Effector CD8-positive, alpha-beta T cell (primary cell): ENCODE results near the gene DYNLT1.
A peak's percentile ranks its signal among the peaks of the same experiment; 100 is the strongest.
"Not testable (repeated sequence)": the region's sequence is repeated elsewhere in the genome, so short reads cannot be mapped to it uniquely, and the experiment has no call there.

Experiments used
- DNase-seq: peaks from one replicate; lab custom pipeline; 2025; lab: John Stamatoyannopoulos, UW
- total RNA-seq, 4 experiments: gene quantifications; one replicate each; lab custom pipeline; 2026; lab: John Stamatoyannopoulos, UW

Gene DYNLT1
- 33.5 to 48.0 (median 39.2) reads per million in 4 experiments for total RNA-seq

GRCh38 chr6:158644231-158645063, at the start of gene DYNLT1:
TSS of gene DYNLT1 (minus strand) at chr6:158644743. CDS start at chr6:158644708, 35 bp downstream.
- peak; percentile 80 for DNase-seq

DNA sequence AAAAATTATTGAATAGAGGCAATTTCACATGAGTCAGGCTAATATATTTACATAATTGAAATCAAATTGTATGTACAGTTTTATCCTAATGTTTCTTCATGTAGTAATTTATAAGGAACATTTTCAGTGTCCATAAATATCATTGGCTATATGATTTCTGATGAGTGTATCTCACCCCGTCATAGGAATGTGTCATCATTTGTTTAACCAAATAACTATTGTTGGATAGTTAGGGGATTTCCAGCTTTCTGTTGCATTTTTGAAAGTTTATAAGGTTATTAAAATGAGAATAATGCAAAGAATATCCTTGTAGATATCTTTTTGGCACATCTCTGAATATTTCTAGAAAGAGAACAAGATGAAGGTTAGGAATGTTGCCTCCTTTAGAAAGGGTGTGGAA, 44.3 kb upstream of the DYNLT1 start:
- no peak for DNase-seq

GRCh38 chr6:158687506-158687905, 43.0 kb upstream of the DYNLT1 start:
- no peak for DNase-seq

DNA sequence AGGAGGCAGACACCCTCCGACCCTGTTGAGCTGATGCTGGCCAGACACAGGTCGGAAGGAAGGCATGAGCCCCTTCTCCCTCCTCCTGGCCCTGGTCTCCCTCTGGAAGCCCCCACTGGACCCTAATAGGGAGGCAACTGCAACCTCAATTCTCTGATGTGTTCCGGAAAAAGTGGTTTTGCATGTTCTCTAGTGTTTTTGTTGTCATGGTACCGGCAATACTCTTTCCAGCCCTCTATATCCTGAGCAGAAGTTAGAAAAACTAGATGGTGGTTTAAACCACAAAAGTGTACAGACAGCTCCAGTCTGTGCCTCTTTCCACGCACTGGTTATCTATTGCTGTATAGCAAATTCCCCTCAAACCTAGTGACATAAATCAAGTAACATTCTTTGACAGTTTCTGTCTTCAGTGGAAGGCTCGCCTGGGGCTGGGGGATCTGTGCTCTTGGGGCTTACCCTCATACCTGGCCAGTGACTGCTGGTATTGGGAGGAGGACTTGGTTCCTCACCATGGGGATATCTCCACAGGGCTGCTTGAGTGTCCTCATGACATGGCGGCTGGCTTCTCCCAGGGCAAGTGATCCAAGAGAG, 42.3 kb upstream of the DYNLT1 start:
- DNase-seq = no peak

GRCh38 chr6:158686311-158686710, 41.8 kb upstream of the DYNLT1 start:
- DNase-seq = no peak

DNA sequence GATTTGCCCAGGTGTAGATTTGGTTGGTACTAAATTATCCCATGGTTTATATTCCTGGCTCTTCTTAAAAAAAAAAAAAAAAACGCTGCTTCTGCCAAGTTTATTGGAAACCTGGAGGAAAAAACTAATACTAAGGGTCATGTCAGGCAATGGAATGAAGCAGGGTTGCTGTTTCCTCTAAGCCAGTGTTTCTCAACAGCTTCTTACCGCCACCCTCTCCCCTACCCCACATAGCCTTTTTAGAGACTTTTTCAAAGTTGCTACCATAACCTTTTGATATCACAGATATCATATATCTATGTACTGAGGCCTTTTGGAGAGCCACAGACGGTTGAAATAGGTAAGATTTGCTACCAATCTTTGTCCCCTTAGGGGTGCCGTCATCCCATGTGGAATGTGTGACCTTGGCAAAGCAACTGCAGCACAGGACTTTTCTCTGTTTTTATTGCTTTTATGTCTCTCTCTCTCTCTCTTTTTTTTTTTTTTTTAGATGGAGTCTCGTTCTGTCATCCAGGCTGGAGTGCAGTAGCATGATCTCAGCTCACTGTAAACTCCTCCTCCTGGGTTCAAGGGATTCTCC, 40.3 kb upstream of the DYNLT1 start:
- DNase-seq = no peak

DNA sequence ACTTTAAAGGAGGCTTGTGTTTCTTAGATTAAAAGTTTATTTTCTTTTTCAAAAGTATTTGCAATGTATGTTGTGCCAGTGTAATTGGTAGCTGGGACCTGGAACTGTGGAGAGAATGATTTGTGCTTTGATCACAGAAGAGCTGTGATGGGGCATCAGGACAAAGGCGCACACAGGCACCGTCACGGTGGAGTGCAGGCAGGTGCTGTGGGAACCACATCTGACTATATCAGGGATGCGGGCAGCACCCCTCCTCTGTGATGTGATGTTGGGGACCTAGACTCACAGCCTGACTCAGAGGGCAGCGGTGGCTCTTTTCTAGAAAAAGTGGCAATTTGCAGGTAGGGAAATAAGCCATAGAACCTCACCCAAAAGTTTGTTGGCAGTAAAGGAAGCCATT, 39.8 kb upstream of the DYNLT1 start:
- DNase-seq = no peak

DNA sequence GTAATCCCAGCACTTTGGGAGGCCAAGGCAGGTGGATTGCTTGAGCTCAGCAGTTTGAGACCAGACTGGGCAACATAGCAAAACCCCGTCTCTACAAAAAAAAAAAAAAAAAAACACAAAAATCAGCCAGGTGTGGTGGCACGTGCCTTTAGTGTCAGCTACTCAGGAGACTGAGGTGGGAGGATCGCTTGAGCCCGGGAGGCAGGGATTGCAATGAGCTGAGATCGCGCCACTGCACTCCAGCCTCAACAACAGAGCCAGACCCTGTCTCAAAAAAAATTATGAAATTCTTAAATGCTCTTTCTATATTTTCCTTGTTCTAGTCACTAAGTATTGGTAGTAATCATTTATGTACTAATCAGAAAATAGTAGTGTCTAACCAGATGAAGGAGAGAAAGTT, 35.9 kb upstream of the DYNLT1 start:
- DNase-seq = no peak

DNA sequence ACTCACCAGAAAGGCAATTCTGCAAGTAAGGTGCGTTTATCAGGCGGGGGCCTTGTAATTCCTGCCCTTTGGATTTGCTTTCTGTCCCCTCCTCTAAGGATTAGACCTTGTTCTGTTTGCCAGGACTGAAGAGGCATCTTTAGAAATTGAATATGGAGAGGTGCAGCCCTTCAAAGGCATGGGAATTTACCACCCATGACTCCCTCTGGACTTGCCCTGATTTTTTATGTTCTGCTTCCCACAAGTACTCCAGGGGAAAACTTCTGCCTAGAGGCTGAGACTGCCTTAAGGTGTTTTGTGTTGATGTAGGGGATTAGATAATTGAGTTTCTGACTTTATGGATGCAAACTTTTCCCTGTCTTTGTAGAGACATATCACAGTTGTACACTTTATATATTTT, 35.5 kb upstream of the DYNLT1 start:
- DNase-seq = no peak

GRCh38 chr6:158677906-158678578, 33.5 kb upstream of the DYNLT1 start:
- DNase-seq = no peak

GRCh38 chr6:158677094-158677493, 32.6 kb upstream of the DYNLT1 start:
- not testable (repeated sequence) for DNase-seq

DNA sequence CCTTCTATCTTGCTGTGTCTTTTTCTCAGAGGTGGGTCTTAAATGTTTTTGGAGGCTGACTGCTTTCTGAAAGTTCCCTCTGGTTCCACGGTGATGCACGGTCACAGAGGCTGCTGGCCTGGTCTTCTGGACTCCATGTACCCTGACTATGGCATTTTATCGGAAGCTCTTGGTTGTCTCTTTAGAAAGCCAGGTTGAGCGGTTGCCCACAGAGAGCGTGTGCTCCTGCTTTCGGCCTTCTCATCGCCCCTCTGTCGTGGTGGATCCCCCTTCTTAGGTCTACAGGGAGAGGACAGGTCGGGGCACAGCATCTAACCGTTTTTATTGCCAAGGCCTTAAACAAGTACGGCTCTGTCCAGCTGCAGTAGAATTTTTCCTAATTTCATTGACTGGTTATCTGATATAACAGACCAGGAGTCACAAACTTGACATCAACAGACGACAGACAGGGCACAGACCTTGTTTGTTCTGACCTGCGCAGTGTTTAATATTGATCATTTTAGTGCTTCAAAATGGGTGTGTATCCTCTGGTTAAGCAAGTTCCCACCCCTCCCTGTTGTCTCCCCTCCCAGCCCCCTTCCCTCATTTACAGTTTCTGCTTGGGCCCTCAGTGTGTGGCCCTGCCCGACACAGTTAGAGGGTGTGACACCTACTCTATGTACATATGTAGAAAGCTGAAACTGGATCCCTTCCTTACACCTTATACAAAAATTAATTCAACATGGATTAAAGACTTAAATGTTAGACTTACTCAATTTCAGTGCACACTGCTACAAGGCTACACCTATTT, 30.0 kb upstream of the DYNLT1 start:
- DNase-seq = no peak

GRCh38 chr6:158672726-158673125, 28.2 kb upstream of the DYNLT1 start:
- DNase-seq = no peak

GRCh38 chr6:158672119-158672518, 27.6 kb upstream of the DYNLT1 start:
- not testable (repeated sequence) for DNase-seq

DNA sequence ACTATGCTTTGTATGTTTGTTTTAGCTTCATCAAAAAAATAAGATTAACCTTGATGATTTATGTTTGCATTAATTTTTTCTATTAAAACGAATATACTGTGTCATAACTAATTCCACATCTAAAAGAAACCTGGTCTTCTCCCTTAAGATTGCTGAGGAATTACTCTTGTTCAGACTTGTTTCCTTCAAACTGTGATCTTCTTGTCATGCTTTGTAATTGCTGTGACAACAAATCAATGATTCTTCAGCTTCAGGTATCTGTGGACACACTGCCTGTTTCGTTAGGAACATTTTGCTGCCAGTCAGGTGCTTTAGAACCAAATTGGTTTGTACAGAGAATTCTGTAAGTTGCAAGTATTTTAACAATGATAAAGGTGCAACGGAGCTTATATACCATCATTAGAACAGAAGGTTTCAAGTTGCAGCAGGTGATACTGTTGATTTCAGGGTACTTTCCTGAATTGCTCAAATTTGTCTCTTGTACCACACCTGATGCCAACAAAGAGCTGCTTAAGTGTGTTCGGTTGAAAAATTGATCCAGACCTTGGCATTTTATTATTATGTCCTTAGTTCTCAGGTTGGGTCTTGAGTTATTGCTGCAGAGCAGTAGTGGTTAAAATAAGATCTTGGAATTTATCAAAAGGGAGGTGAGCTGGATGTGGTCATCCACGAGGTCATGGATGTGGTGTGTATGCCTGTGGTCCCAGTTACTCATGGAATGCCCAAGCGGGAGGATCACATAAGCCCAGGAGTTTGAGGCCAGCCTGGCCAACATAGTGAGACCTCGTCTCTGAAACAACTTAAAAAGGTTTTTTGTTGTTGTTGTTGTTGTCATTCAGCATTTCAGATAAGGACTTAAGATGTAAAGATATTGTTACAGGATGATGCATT, 24.8 kb upstream of the DYNLT1 start:
- no peak for DNase-seq

DNA sequence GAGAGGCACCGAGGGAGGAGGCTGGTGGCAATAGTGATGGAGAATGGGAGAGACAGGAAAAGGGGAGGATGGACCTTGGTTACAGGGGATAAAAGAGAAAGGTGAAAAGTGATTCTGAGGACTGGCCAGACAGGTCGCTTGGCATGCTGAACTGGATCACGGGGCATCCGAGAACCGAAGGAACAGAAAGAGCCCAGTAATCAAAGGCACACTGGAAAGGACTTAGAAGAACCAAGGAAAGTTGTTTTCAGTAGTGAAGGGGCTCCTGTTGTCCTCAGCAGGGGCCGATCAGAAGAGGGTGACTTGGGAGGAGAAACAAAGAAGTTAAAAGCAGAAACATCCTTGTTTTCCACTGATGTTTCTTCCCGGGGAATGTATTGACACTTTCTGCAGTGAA, 24.2 kb upstream of the DYNLT1 start:
- DNase-seq = no peak

GRCh38 chr6:158667360-158667981, 22.9 kb upstream of the DYNLT1 start:
- no peak for DNase-seq

GRCh38 chr6:158666628-158667359, 22.3 kb upstream of the DYNLT1 start:
- DNase-seq = no peak

- no peak for DNase-seq
These were observed 20.8 kb upstream of the DYNLT1 start for GRCh38 chr6:158665332-158665731.
